CD4-positive, alpha-beta T cell (primary cell): ENCODE results near the gene ZNF318. TPM values are rescaled to one million over a fixed set of nuclear protein-coding genes. Genes with fewer than 3 reads are reported as not detected.

ENCODE experiments used
- ATAC-seq: fragments of 200-7000 bp; cut with Tn5 transposase; one replicate; pipeline ENCODE4 v1.10.0; 2022; ENCODE audit warnings: mild to moderate bottlenecking; ENCODE audit not compliant: poor library complexity
- CTCF ChIA-PET: fragments of 350-600 bp; sonication (Branson Sonifier 250); formaldehyde crosslinking; loops from one replicate; lab custom pipeline; 2021; ENCODE audit warnings: antibody characterized with exemption, inconsistent platforms; lab: Charles Lee
- POLR2A ChIA-PET: fragments of 350-600 bp; sonication (Branson Sonifier 250); formaldehyde crosslinking; loops from one replicate; lab custom pipeline; 2021; ENCODE audit warnings: antibody characterized with exemption, inconsistent platforms; lab: Charles Lee
- DNase-seq, 14 experiments: peaks; one replicate each; pipeline ENCODE4 v3.0.0-alpha.2; 2013 to 2020; ENCODE audit warnings: mixed read lengths in 2 of 14
- H3K27ac ChIP-seq, 2 donors: one replicate each; pipeline versions ENCODE4 v1.5.1 to v1.7.0; 2013; ENCODE audit warnings: low read length in 2 of 2, low read depth in 1 of 2, mild to moderate bottlenecking in 1 of 2
- H3K27me3 ChIP-seq, 2 experiments: 1 replicate in 1 of 2; 2 replicates in 1 of 2; pipeline versions ENCODE4 v1.6.1 to v1.7.0; 2013; ENCODE audit warnings: low read length in 2 of 2, control low read depth in 1 of 2, mild to moderate bottlenecking in 1 of 2, moderate library complexity in 1 of 2; ENCODE audit not compliant: insufficient read depth in 2 of 2, control insufficient read depth in 1 of 2
- H3K36me3 ChIP-seq: one replicate; pipeline ENCODE4 v1.6.1; 2013; ENCODE audit warnings: low read length, control low read depth; ENCODE audit not compliant: insufficient read depth
- H3K4me1 ChIP-seq: one replicate; pipeline ENCODE4 v1.6.1; 2013; ENCODE audit warnings: low read length, control low read depth; ENCODE audit not compliant: insufficient read depth
- H3K4me3 ChIP-seq: one replicate; pipeline ENCODE4 v1.5.1; 2013; ENCODE audit warnings: mild to moderate bottlenecking, low read length, moderate library complexity
- H3K9me3 ChIP-seq, 2 experiments: 1 replicate in 1 of 2; 2 replicates in 1 of 2; pipeline versions ENCODE4 v1.6.1 to v1.7.0; 2013; ENCODE audit warnings: low read length in 2 of 2, mild to moderate bottlenecking in 2 of 2, control low read depth in 1 of 2, moderate library complexity in 1 of 2; ENCODE audit not compliant: control insufficient read depth in 1 of 2, insufficient read depth in 1 of 2
- H3K27ac Mint-ChIP-seq: one replicate; pipeline ENCODE4 v1.8.0; 2020; ENCODE audit warnings: mixed read lengths
- H3K27me3 Mint-ChIP-seq: one replicate; pipeline ENCODE4 v1.8.0; 2021; ENCODE audit warnings: mixed read lengths
- H3K36me3 Mint-ChIP-seq: one replicate; pipeline ENCODE4 v1.8.0; 2021; ENCODE audit warnings: low read depth, mixed read lengths
- H3K4me1 Mint-ChIP-seq: one replicate; pipeline ENCODE4 v1.8.0; 2021; ENCODE audit warnings: low read depth, mixed read lengths
- H3K4me3 Mint-ChIP-seq: one replicate; pipeline ENCODE4 v1.8.0; 2020; ENCODE audit warnings: mild to moderate bottlenecking, mixed read lengths
- H3K9me3 Mint-ChIP-seq: one replicate; pipeline ENCODE4 v1.8.0; 2020; ENCODE audit warnings: mixed read lengths
- CTCF ChIP-seq: fragments of 200-600 bp; IDR thresholded peaks from one replicate; pipeline ENCODE4 v1.8.0; 2022; ENCODE audit warnings: antibody characterized with exemption, mild to moderate bottlenecking
- intact Hi-C, 2 experiments: fragments of 100-400 bp; cut with DNase I in 1 of 2; cut with micrococcal nuclease in 1 of 2; formaldehyde crosslinking; loops; one replicate each; pipeline versions ENCODE4 v1.15.1 to v1.9.0; 2023 to 2025; cut with DNase I, micrococcal nuclease
- total RNA-seq, 174 experiments: library from RNA in 2 of 174; stranded (reverse) in 2 of 174; gene quantifications; one replicate each; pipeline ENCODE4 v1.2.3 and lab custom pipeline; 2021 to 2026

Gene ZNF318
- total RNA-seq, 2 experiments from 2014 or later = 20.4 TPM

GRCh38 chr6:43295456-43295855, 74.0 kb downstream of the ZNF318 start:
- ChIA-PET POLR2A (no interaction called here), CTCF (no interaction called here)
- Histone ChIP-seq H3K9me3 (no peaks in the 10 kb centered on the region), H3K4me3 (no peak overlapping the region), H3K27ac (no peak overlapping the region), H3K4me1 (no peaks in the 10 kb centered on the region), H3K27me3 (peaks cover 0 to 5% of the 10 kb centered on the region in 2 experiments), H3K36me3 (no peaks in the 10 kb centered on the region)
- no peaks in the 10 kb centered on the region for H3K9me3 Mint-ChIP-seq
- DNase-seq = no peak
- intact Hi-C loops = loop anchor here in 1 of 2 experiments (10.0 kb wide), 1 partner anchor 49 kb away; no protein-coding TSS in a partner anchor
- peaks cover 13% of the 10 kb centered on the region for H3K27me3 Mint-ChIP-seq
- H3K27ac Mint-ChIP-seq = no peak overlapping the region
- no peak overlapping the region for H3K4me3 Mint-ChIP-seq
- H3K4me1 Mint-ChIP-seq = no peaks in the 10 kb centered on the region
- no peaks in the 10 kb centered on the region for H3K36me3 Mint-ChIP-seq
- TF ChIP-seq CTCF = no peak
- no peak for ATAC-seq

GRCh38 chr6:43294536-43294935, 74.9 kb downstream of the ZNF318 start:
- Mint-ChIP-seq H3K9me3 (no peaks in the 10 kb centered on the region), H3K36me3 (no peaks in the 10 kb centered on the region), H3K4me3 (no peak overlapping the region), H3K4me1 (no peaks in the 10 kb centered on the region), H3K27me3 (peaks cover 7% of the 10 kb centered on the region), H3K27ac (no peak overlapping the region)
- H3K9me3 ChIP-seq = no peaks in the 10 kb centered on the region
- no peak for TF ChIP-seq CTCF
- ChIA-PET POLR2A (no interaction called here), CTCF (no interaction called here)
- DNase-seq (no peak), ATAC-seq (no peak)
- no peak overlapping the region for H3K4me3 ChIP-seq
- peaks cover 0 to 5% of the 10 kb centered on the region in 2 experiments for H3K27me3 ChIP-seq
- no peaks in the 10 kb centered on the region for H3K36me3 ChIP-seq
- H3K27ac ChIP-seq = no peak overlapping the region
- no peaks in the 10 kb centered on the region for H3K4me1 ChIP-seq
- intact Hi-C loops = loop anchor here in 1 of 2 experiments (10.0 kb wide), 1 partner anchor 50 kb away; no protein-coding TSS in a partner anchor

- H3K9me3 Mint-ChIP-seq = no peaks in the 10 kb centered on the region
- DNase-seq = no peak
- Histone ChIP-seq H3K36me3 (no peaks in the 10 kb centered on the region), H3K4me1 (no peaks in the 10 kb centered on the region), H3K27ac (no peak overlapping the region), H3K27me3 (peaks cover 0 to 5% of the 10 kb centered on the region in 2 experiments), H3K9me3 (no peaks in the 10 kb centered on the region), H3K4me3 (no peak overlapping the region)
- H3K27ac Mint-ChIP-seq = no peak overlapping the region
- intact Hi-C loops = loop anchor here in 1 of 2 experiments (10.0 kb wide), 1 partner anchor 51 kb away; no protein-coding TSS in a partner anchor
- POLR2A ChIA-PET = no interaction called here
- no peaks in the 10 kb centered on the region for H3K36me3 Mint-ChIP-seq
- no peak for TF ChIP-seq CTCF
- ATAC-seq = no peak
- CTCF ChIA-PET = no interaction called here
- peaks cover 7% of the 10 kb centered on the region for H3K27me3 Mint-ChIP-seq
- H3K4me3 Mint-ChIP-seq = no peak overlapping the region
- no peaks in the 10 kb centered on the region for H3K4me1 Mint-ChIP-seq
Measured at GRCh38 chr6:43293698-43294097, 75.7 kb downstream of the ZNF318 start.
